GM12878 (cell line): ENCODE data around the gene TJP1. TPM values are rescaled to one million over a fixed set of nuclear protein-coding genes. Genes with fewer than 3 reads are reported as not detected.

Experiments
- ATAC-seq: fragments of 200-7000 bp; cut with Tn5 transposase; 3 replicates; pipeline ENCODE4 v1.9.1; 2020; ENCODE audit warnings: mild to moderate bottlenecking, moderate library complexity
- BruUV-seq: library from RNA; stranded (reverse); fragments of 400-500 nt; replicated peaks from 2 replicates; lab custom pipeline; 2021; lab: Mats Ljungman, UMichigan
- CTCF ChIA-PET: fragments of 300-600 bp; sonication (Branson Sonifier 250); formaldehyde crosslinking; extraction: SDS; loops from one replicate; lab custom pipeline; 2021; ENCODE audit warnings: inconsistent platforms; lab: Yijun Ruan, JAX
- POLR2A ChIA-PET: fragments of 350-600 bp; formaldehyde crosslinking; extraction: SDS; loops from one replicate; lab custom pipeline; 2021; ENCODE audit warnings: inconsistent platforms; lab: Charles Lee
- RAD21 ChIA-PET: fragments of 300-600 bp; sonication (Branson Sonifier 250); formaldehyde crosslinking; loops from one replicate; lab custom pipeline; 2023; ENCODE audit warnings: antibody characterized with exemption; ENCODE audit not compliant: unreplicated experiment; lab: Charles Lee
- SMC1A ChIA-PET: fragments of 300-600 bp; sonication (Branson Sonifier 250); formaldehyde crosslinking; loops from one replicate; lab custom pipeline; 2023; ENCODE audit not compliant: unreplicated experiment, uncharacterized antibody; lab: Charles Lee
- DNase-seq: peaks from one replicate; pipeline ENCODE4 v3.0.0-alpha.2; 2011; ENCODE audit warnings: low read depth, low spot score
- FAIRE-seq: peaks from 3 replicates; lab custom pipeline; 2011; peaks lifted over from hg19 to GRCh38; lab: Jason Lieb, UNC
- H2AFZ ChIP-seq: 2 replicates; pipeline ENCODE4 v1.6.0; 2011; ENCODE audit warnings: low read depth, low read length, control low read depth; ENCODE audit not compliant: control insufficient read depth
- H3K27ac ChIP-seq: 2 replicates; pipeline ENCODE4 v1.5.1; 2011; ENCODE audit warnings: control low read depth; ENCODE audit not compliant: control insufficient read depth, insufficient read depth
- H3K27me3 ChIP-seq, 2 experiments: replicated peaks in 1 of 2; 2 replicates each; pipeline versions ENCODE4 v1.6.0 to v1.6.1; 2011; ENCODE audit warnings: low read length in 1 of 2; ENCODE audit not compliant: control insufficient read depth in 2 of 2, insufficient read depth in 2 of 2
- H3K36me3 ChIP-seq, 2 experiments: 2 replicates each; pipeline ENCODE4 v1.5.1; 2011; ENCODE audit warnings: low read length in 1 of 2; ENCODE audit not compliant: control insufficient read depth in 2 of 2, insufficient read depth in 2 of 2
- H3K4me1 ChIP-seq: 2 replicates; pipeline ENCODE4 v1.6.1; 2011; ENCODE audit warnings: mild to moderate bottlenecking, low read length, moderate library complexity, mixed read lengths; ENCODE audit not compliant: control insufficient read depth, insufficient read depth
- H3K4me2 ChIP-seq: 2 replicates; pipeline ENCODE4 v1.6.0; 2011; ENCODE audit warnings: control low read depth; ENCODE audit not compliant: control insufficient read depth, insufficient read depth
- H3K4me3 ChIP-seq: fragments of 200-600 bp; sonication (generic); 2 replicates; pipeline ENCODE4 v1.5.1; 2016
- H3K79me2 ChIP-seq: 2 replicates; pipeline ENCODE4 v1.6.0; 2011; ENCODE audit warnings: low read length; ENCODE audit not compliant: control insufficient read depth, insufficient read depth
- H3K9ac ChIP-seq: 2 replicates; pipeline ENCODE4 v1.8.0; 2011; ENCODE audit warnings: low read length, control low read depth, mixed read lengths; ENCODE audit not compliant: control insufficient read depth, insufficient read depth
- H3K9me3 ChIP-seq: replicated peaks from 3 replicates; pipeline ENCODE4 v1.5.1; 2011; ENCODE audit warnings: mild to moderate bottlenecking, low read length; ENCODE audit not compliant: control insufficient read depth, insufficient read depth
- H4K20me1 ChIP-seq: 2 replicates; pipeline ENCODE4 v1.6.0; 2011; ENCODE audit not compliant: control insufficient read depth, insufficient read depth
- CBX3 ChIP-seq: fragments of 200-600 bp; sonication (generic); IDR thresholded peaks from 2 replicates; pipeline ENCODE4 v1.6.1; 2016; ENCODE audit warnings: low read depth, borderline replicate concordance
- CHD2 ChIP-seq: IDR thresholded peaks from 2 replicates; pipeline ENCODE4 v1.6.1; 2011; ENCODE audit warnings: low read depth, low read length, improper control_type of control experiment, borderline replicate concordance
- CREB1 ChIP-seq: IDR thresholded peaks from 2 replicates; pipeline ENCODE4 v1.6.1; 2012; ENCODE audit warnings: low read depth, mild to moderate bottlenecking, inconsistent platforms
- JUNB ChIP-seq: IDR thresholded peaks from 2 replicates; pipeline ENCODE4 v1.6.1; 2016; ENCODE audit warnings: antibody characterized with exemption, mild to moderate bottlenecking
- MYB ChIP-seq: fragments of 150-350 bp; IDR thresholded peaks from 2 replicates; pipeline ENCODE4 v1.6.1; 2014; ENCODE audit warnings: mild to moderate bottlenecking, low read depth, low read length, borderline replicate concordance
- POLR2AphosphoS5 ChIP-seq: IDR thresholded peaks from 2 replicates; pipeline ENCODE4 v1.6.1; 2011; ENCODE audit warnings: mild to moderate bottlenecking, low read length, inconsistent platforms
- RELA ChIP-seq: fragments of 450-650 bp; IDR thresholded peaks from 2 replicates; pipeline ENCODE4 v1.8.0; 2014; ENCODE audit warnings: borderline replicate concordance; ENCODE audit not compliant: partially characterized antibody
- SPI1 ChIP-seq: IDR thresholded peaks from 2 replicates; pipeline ENCODE4 v1.6.1; 2011; ENCODE audit warnings: low read depth, mild to moderate bottlenecking, low read length, moderate library complexity, borderline replicate concordance; ENCODE audit not compliant: insufficient read depth
- SREBF1 ChIP-seq: IDR thresholded peaks from 2 replicates; pipeline ENCODE4 v1.6.1; 2012; ENCODE audit warnings: mild to moderate bottlenecking, low read length
- WGBS: methylation state at CpG from one replicate; pipeline ENCODE4 v1.1.6; 2016; ENCODE audit warnings: low lambda C conversion rate; ENCODE audit not compliant: insufficient replicate concordance, insufficient coverage; ENCODE audit errors: missing lambda C conversion rate; 5-methylcytosine and 5-hydroxymethylcytosine counted together
- in situ Hi-C: fragments of 300-500 bp; cut with MboI; formaldehyde crosslinking; loops from 9 replicates; pipeline ENCODE4 v1.14.3; 2018; ENCODE audit warnings: mixed read lengths
- intact Hi-C: fragments of 100-400 bp; cut with micrococcal nuclease; formaldehyde crosslinking; loops from one replicate; pipeline ENCODE4 v1.14.2; 2022; ENCODE audit not compliant: unreplicated experiment
- polyA plus RNA-seq, 11 experiments: library from polyadenylated mRNA; depleted of rRNA in 4 of 11; unstranded in 6 of 11; stranded (reverse) in 5 of 11; fragments of >200 nt; fragmentation: Nextera tagmentation in 4 of 11; fragmentation: Illumina TruSeq in 1 of 11; extraction: Ambion mirVana in 4 of 11; extraction: Trizol in 1 of 11; gene quantifications; 1 replicate in 1 of 11; 2 replicates in 10 of 11; pipeline versions ENCODE4 v1.2.1 to v1.2.3, GENCODE V29; 2011 to 2016; ENCODE audit warnings: inconsistent platforms in 2 of 11, missing spikeins in 2 of 11, low read depth in 1 of 11
- total RNA-seq, 4 experiments: library from RNA; depleted of rRNA in 3 of 4; stranded (reverse); fragments of >200 nt in 3 of 4; fragmentation: Illumina TruSeq in 1 of 4; extraction: Trizol in 1 of 4; gene quantifications; 2 replicates each; pipeline versions ENCODE4 v1.2.1 to v1.2.3, GENCODE V29; 2013 to 2021
- TF ChIP-seq, protein P1 (sequence below): fragments of 450-650 bp; IDR thresholded peaks from 2 replicates; pipeline ENCODE4 v1.6.1; 2017; ENCODE audit warnings: mild to moderate bottlenecking, moderate library complexity
- TF ChIP-seq, protein P2 (sequence below): fragments of 450-650 bp; IDR thresholded peaks from 2 replicates; pipeline ENCODE4 v1.6.1; 2016; ENCODE audit warnings: mild to moderate bottlenecking
- TF ChIP-seq, protein P3 (sequence below): IDR thresholded peaks from 2 replicates; pipeline ENCODE4 v1.6.1; 2011; ENCODE audit warnings: low read depth, low read length, improper control_type of control experiment, borderline replicate concordance
- TF ChIP-seq, protein P4 (sequence below): IDR thresholded peaks from 2 replicates; pipeline ENCODE4 v1.6.1; 2012; ENCODE audit warnings: low read depth, low read length, improper control_type of control experiment
- TF ChIP-seq, protein P5 (sequence below), 3 experiments: IDR thresholded peaks in 2 of 3; conservative IDR thresholded peaks in 1 of 3; 2 replicates each; pipeline ENCODE4 v1.5.1; 2011; ENCODE audit warnings: low read depth in 3 of 3, low read length in 3 of 3, mild to moderate bottlenecking in 3 of 3, control low read depth in 2 of 3, moderate library complexity in 2 of 3, inconsistent platforms in 1 of 3, mixed read lengths in 1 of 3; ENCODE audit not compliant: control insufficient read depth in 2 of 3, insufficient read depth in 1 of 3; ENCODE audit errors: extremely low read depth in 1 of 3

Gene TJP1
- total and polyA plus RNA-seq, 10 of the 15 experiments (the other 5 are each of a cell fraction or from before 2014, with no cell fraction given), result 0.01 to 0.49 (median 0.08) TPM; not detected in 7

DNA sequence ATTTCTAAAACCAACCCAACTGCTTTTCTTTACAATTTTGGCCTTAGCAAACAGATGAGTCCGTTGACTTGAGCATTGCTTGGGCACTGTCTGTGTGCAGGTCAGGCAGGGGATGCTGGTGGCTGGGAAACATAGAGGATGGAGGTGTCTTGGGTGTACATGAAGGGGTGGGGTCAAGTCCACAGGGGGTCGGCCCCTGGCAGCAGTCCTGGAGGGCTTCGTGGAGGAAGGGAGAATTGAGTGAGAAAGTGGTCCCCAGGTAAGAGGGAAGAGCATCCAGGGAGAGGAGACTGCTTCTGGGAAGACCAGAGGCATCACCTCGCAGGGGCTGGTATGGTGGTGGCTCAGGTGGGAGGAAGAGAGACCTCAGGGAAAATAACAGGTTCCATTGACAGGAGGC, 144.8 kb downstream of the TJP1 start:
- ChIA-PET RAD21 (no interaction called here), POLR2A (no interaction called here), CTCF (no interaction called here), SMC1A (interaction anchor here (0.6 kb wide), 1 partner anchor 35 kb away, joined by 3 read pairs; no protein-coding TSS in a partner anchor)
- Histone ChIP-seq H3K79me2 (no peaks in the 10 kb centered on the region), H3K4me3 (no peak overlapping the region), H3K4me2 (no peak overlapping the region), H3K4me1 (no peaks in the 10 kb centered on the region), H4K20me1 (no peaks in the 10 kb centered on the region), H3K9me3 (no peaks in the 10 kb centered on the region; the same call in 2 of the 3 replicates), H3K36me3 (no peaks in the 10 kb centered on the region), H3K9ac (no peak overlapping the region), H3K27me3 (no peaks in the 10 kb centered on the region), H2AFZ (no peak overlapping the region), H3K27ac (no peak overlapping the region)
- 14% methylated on average over 4 of the region's 4 CpGs for WGBS
- ATAC-seq, result no peak
- BruUV-seq, result no TSS peak
- intact Hi-C loops (loop anchor here (5.0 kb wide), 1 partner anchor 50 kb away; no protein-coding TSS in a partner anchor), in situ Hi-C loops (no loop called here)
- DNase-seq, result no peak
- FAIRE-seq, result no peak
- TF ChIP-seq MYB, result no peak
- TF ChIP-seq POLR2AphosphoS5, result no peak
- TF ChIP-seq, protein P1, sequence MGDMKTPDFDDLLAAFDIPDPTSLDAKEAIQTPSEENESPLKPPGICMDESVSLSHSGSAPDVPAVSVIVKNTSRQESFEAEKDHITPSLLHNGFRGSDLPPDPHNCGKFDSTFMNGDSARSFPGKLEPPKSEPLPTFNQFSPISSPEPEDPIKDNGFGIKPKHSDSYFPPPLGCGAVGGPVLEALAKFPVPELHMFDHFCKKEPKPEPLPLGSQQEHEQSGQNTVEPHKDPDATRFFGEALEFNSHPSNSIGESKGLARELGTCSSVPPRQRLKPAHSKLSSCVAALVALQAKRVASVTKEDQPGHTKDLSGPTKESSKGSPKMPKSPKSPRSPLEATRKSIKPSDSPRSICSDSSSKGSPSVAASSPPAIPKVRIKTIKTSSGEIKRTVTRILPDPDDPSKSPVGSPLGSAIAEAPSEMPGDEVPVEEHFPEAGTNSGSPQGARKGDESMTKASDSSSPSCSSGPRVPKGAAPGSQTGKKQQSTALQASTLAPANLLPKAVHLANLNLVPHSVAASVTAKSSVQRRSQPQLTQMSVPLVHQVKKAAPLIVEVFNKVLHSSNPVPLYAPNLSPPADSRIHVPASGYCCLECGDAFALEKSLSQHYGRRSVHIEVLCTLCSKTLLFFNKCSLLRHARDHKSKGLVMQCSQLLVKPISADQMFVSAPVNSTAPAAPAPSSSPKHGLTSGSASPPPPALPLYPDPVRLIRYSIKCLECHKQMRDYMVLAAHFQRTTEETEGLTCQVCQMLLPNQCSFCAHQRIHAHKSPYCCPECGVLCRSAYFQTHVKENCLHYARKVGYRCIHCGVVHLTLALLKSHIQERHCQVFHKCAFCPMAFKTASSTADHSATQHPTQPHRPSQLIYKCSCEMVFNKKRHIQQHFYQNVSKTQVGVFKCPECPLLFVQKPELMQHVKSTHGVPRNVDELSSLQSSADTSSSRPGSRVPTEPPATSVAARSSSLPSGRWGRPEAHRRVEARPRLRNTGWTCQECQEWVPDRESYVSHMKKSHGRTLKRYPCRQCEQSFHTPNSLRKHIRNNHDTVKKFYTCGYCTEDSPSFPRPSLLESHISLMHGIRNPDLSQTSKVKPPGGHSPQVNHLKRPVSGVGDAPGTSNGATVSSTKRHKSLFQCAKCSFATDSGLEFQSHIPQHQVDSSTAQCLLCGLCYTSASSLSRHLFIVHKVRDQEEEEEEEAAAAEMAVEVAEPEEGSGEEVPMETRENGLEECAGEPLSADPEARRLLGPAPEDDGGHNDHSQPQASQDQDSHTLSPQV, result no peak
- no peak for TF ChIP-seq RELA
- TF ChIP-seq, protein P2, sequence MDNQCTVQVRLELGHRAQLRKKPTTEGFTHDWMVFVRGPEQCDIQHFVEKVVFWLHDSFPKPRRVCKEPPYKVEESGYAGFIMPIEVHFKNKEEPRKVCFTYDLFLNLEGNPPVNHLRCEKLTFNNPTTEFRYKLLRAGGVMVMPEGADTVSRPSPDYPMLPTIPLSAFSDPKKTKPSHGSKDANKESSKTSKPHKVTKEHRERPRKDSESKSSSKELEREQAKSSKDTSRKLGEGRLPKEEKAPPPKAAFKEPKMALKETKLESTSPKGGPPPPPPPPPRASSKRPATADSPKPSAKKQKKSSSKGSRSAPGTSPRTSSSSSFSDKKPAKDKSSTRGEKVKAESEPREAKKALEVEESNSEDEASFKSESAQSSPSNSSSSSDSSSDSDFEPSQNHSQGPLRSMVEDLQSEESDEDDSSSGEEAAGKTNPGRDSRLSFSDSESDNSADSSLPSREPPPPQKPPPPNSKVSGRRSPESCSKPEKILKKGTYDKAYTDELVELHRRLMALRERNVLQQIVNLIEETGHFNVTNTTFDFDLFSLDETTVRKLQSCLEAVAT, result no peak
- TF ChIP-seq SPI1, result no peak
- TF ChIP-seq, protein P3, sequence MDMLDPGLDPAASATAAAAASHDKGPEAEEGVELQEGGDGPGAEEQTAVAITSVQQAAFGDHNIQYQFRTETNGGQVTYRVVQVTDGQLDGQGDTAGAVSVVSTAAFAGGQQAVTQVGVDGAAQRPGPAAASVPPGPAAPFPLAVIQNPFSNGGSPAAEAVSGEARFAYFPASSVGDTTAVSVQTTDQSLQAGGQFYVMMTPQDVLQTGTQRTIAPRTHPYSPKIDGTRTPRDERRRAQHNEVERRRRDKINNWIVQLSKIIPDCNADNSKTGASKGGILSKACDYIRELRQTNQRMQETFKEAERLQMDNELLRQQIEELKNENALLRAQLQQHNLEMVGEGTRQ, result no peak
- no peak for TF ChIP-seq CHD2
- TF ChIP-seq, protein P4, sequence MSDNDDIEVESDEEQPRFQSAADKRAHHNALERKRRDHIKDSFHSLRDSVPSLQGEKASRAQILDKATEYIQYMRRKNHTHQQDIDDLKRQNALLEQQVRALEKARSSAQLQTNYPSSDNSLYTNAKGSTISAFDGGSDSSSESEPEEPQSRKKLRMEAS, result no peak
- TF ChIP-seq JUNB, result no peak
- TF ChIP-seq, protein P5, sequence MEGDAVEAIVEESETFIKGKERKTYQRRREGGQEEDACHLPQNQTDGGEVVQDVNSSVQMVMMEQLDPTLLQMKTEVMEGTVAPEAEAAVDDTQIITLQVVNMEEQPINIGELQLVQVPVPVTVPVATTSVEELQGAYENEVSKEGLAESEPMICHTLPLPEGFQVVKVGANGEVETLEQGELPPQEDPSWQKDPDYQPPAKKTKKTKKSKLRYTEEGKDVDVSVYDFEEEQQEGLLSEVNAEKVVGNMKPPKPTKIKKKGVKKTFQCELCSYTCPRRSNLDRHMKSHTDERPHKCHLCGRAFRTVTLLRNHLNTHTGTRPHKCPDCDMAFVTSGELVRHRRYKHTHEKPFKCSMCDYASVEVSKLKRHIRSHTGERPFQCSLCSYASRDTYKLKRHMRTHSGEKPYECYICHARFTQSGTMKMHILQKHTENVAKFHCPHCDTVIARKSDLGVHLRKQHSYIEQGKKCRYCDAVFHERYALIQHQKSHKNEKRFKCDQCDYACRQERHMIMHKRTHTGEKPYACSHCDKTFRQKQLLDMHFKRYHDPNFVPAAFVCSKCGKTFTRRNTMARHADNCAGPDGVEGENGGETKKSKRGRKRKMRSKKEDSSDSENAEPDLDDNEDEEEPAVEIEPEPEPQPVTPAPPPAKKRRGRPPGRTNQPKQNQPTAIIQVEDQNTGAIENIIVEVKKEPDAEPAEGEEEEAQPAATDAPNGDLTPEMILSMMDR (IDR thresholded peaks at IDR 0.05 in 2 of 3, conservative IDR thresholded peaks at IDR 0.05 in 1 of 3; ENCODE audit: control insufficient read depth in 2 of 3, extremely low read depth in 1 of 3, insufficient read depth in 1 of 3, low read depth in 3 of 3, low read length in 3 of 3), result no peak
- no peak for TF ChIP-seq SREBF1
- no peak for TF ChIP-seq CREB1
- no peak for TF ChIP-seq CBX3
